ENCODE results near the gene AKR1B15. TPM values are rescaled to one million over a fixed set of nuclear protein-coding genes. Genes with fewer than 3 reads are reported as not detected.

AKR1B15 gene
- total RNA-seq, 1 experiment from 2014 or later = not detected

- no TSS peak for BruUV-seq (replicated peaks)
- RAD21 ChIA-PET (ENCODE audit: low non-redundant PET in 1 of 2, low total read pairs in 2 of 2, uncharacterized antibody in 2 of 2, unreplicated experiment in 2 of 2) = no interaction called here
- no peak overlapping the region for H3K4me3 ChIP-seq (replicated peaks in 1 of 2; ENCODE audit: low read depth in 1 of 2, low read length in 2 of 2)
Measured at GRCh38 chr7:134587750-134588149, 38.8 kb downstream of the AKR1B15 start.

DNA sequence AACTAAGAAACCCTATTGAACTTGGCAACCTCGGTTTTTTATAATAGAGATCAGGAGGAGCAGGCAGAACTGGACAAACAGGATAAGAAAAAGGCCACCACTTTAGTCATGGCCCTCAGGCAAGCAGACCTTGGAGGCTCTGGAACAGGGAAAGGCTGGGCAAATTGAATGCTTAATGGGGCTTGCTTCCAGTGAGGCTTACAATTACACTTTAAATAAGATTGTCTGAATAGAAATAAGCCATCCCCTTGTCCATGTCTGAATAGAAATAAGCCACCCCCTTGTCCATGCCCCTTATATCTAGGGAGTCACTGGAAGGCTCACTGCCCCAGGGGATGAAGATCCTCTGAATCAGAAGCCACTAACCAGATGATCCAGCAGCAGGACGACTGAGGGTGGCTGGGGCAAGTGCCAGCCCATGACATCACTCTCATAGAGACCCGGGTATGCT is 40.6 kb downstream of the AKR1B15 start:
- no peak overlapping the region for H3K4me2 ChIP-seq (ENCODE audit: low read length)
- H3K36me3 ChIP-seq (ENCODE audit: control insufficient read depth in 1 of 2, insufficient read depth in 2 of 2, low read length in 2 of 2) = no peaks in the 10 kb centered on the region
- intact Hi-C loops (cut with micrococcal nuclease) = no loop called here
- BruUV-seq (replicated peaks) = no TSS peak
- H3K4me1 ChIP-seq (ENCODE audit: control insufficient read depth in 1 of 2, insufficient read depth in 2 of 2, low read length in 2 of 2) = peaks cover 0 to 5% of the 10 kb centered on the region in 2 experiments; a peak in 1 of 4 replicates
- ATAC-seq (no peak), DNase-seq (ENCODE audit: low read depth, low spot score) (no peak)
- ChIA-PET RAD21 (ENCODE audit: low non-redundant PET in 1 of 2, low total read pairs in 2 of 2, uncharacterized antibody in 2 of 2, unreplicated experiment in 2 of 2) (no interaction called here), CTCF (no interaction called here), POLR2A (no interaction called here)
- no peaks in the 10 kb centered on the region for H3K9me2 ChIP-seq (ENCODE audit: insufficient read depth)
- H3K27ac ChIP-seq (ENCODE audit: low read depth, low read length) = no peak overlapping the region
- no peaks in the 10 kb centered on the region for H4K20me1 ChIP-seq (ENCODE audit: insufficient read depth)
- no peaks in the 10 kb centered on the region for H3K27me3 ChIP-seq (ENCODE audit: insufficient read depth, low read length)
- TF ChIP-seq FOSL1 (IDR thresholded peaks at IDR 0.05; ENCODE audit: low read depth) = no peak
- no peak for TF ChIP-seq ELF1 (IDR thresholded peaks at IDR 0.05; ENCODE audit: borderline replicate concordance, low read depth)
- no peak overlapping the region for H2AFZ ChIP-seq (ENCODE audit: low read depth, low read length, poor library complexity, severe bottlenecking)
- no peak overlapping the region for H3K9ac ChIP-seq (ENCODE audit: low read length)
- no peaks in the 10 kb centered on the region for H3K79me2 ChIP-seq (ENCODE audit: insufficient read depth, low read length)
- H3K9me3 ChIP-seq (ENCODE audit: control insufficient read depth in 1 of 2, insufficient read depth in 1 of 2, low read depth in 1 of 2, low read length in 2 of 2) = peaks cover 0 to 4% of the 10 kb centered on the region in 2 experiments; a peak in 1 of 4 replicates
- H3K4me3 ChIP-seq (replicated peaks in 1 of 2; ENCODE audit: low read depth in 1 of 2, low read length in 2 of 2) = no peak overlapping the region

More at GRCh38 chr7:134587750-134588149, 38.8 kb downstream of the AKR1B15 start:
- no peak overlapping the region for H2AFZ ChIP-seq (ENCODE audit: low read depth, low read length, poor library complexity, severe bottlenecking)
- H3K36me3 ChIP-seq (ENCODE audit: control insufficient read depth in 1 of 2, insufficient read depth in 2 of 2, low read length in 2 of 2) = no peaks in the 10 kb centered on the region
- intact Hi-C loops (cut with micrococcal nuclease) = no loop called here
- peaks cover 0 to 4% of the 10 kb centered on the region in 2 experiments; a peak in 1 of 4 replicates for H3K9me3 ChIP-seq (ENCODE audit: control insufficient read depth in 1 of 2, insufficient read depth in 1 of 2, low read depth in 1 of 2, low read length in 2 of 2)
- no peak overlapping the region for H3K27ac ChIP-seq (ENCODE audit: low read depth, low read length)
- no peak overlapping the region for H3K4me2 ChIP-seq (ENCODE audit: low read length)
- CTCF ChIA-PET = no interaction called here
- TF ChIP-seq SP1 (IDR thresholded peaks at IDR 0.05; ENCODE audit: low read depth) = no peak
- no peak for ATAC-seq
- no peaks in the 10 kb centered on the region for H3K9me2 ChIP-seq (ENCODE audit: insufficient read depth)
- no peaks in the 10 kb centered on the region for H3K79me2 ChIP-seq (ENCODE audit: insufficient read depth, low read length)
- POLR2A ChIA-PET = no interaction called here
- H3K4me1 ChIP-seq (ENCODE audit: control insufficient read depth in 1 of 2, insufficient read depth in 2 of 2, low read length in 2 of 2) = no peaks in the 10 kb centered on the region
- no peaks in the 10 kb centered on the region for H4K20me1 ChIP-seq (ENCODE audit: insufficient read depth)
- H3K9ac ChIP-seq (ENCODE audit: low read length) = no peak overlapping the region
- no peaks in the 10 kb centered on the region for H3K27me3 ChIP-seq (ENCODE audit: insufficient read depth, low read length)
- DNase-seq (ENCODE audit: low read depth, low spot score) = no peak
